ENCODE results near the gene CENPM.
"Not testable (repeated sequence)": the region's sequence is repeated elsewhere in the genome, so short reads cannot be mapped to it uniquely, and the experiment has no call there.

CENPM gene

GRCh38 chr22:41966225-41966606 lies 19.3 kb upstream of the CENPM start:
- DNase-seq = no peak

GRCh38 chr22:41964112-41964491 lies 17.1 kb upstream of the CENPM start:
- DNase-seq = no peak

DNA sequence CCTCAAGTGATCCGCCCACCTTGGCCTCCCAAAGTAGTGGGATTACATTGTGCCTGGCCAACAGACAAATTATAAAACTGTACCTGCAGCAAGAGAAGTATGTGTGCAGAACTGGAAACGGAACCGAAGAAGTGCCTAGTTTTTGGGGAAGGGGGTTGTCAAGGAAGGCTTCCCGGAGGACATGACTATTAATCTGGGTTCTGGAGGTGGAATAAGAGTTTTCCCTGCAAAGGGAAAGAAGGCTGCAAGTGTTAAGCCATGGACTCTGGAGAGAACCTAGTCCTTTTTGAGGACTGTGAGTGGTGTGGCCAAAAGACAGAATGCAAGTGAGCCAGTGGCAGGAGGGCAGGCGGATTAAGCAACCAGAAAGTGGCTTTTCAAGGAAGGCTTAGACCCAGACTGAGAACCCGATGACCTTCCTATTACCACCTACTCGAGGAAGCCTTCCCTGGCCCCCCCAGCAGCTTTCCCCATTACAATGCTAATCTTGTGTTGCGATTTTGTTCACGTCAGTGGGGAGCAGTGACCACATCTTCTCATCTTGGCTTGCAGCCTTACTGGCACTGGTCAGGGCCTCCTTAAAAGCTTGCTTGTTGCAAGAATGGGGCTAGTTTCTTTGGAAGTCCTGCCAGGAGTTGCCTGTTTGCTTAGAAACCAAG lies 16.6 kb upstream of the CENPM start:
- DNase-seq = no peak

GRCh38 chr22:41957941-41958556 lies 11.1 kb upstream of the CENPM start:
- DNase-seq = no peak

DNA sequence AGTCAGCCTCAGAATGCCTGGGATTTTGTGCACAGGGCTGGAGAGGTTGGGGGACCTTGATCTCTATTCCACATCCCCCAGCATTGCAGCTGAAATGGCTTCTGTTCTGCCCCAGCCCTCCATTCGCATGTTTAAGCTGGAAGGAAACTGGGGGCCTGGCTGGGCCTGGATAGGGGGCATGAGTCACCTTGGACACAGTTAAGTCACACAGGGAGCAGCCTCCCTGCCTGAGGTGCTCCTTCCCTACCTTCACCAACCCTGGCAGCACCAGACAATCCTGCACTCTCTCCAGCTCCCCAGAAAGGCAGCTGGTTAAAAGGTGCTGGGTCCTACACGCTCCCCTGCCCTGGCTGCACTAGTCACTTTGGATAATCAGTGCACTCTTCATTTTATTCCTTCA lies 5.8 kb upstream of the CENPM start:
- no peak for DNase-seq

DNA sequence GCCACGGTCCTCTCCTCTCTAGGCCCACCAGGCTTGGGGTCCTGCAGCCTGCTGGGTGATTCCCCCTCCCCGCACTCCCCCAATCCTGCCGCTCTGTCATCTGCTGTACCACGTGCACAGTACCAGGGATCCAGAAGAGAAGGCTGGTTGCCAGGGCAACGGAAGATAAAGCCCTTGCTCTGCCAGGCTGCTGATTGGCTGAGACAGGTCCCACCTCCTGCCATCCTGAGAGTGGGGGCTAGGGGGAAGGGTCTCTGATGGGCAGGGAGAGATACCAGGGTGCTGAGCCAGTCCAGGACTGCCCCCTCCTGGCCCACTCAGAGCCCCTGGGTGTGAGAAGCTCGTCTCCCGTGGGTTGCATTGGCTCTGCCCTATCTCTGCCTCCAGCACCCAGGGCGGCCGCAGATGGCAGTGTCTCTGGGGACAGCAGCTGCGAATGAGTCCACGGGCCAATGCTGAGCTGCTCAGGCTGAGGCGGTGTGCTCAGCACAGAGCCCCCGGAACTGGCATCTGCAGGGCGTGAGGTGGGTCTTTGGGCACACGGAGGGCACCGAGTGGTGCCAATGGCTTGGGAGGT lies 5.0 kb upstream of the CENPM start, which contains the start of gene SMIM45:
Gene SMIM45, plus strand, starts transcription at position 253 of the 577 bp plus-strand sequence.
- no peak for DNase-seq

DNA sequence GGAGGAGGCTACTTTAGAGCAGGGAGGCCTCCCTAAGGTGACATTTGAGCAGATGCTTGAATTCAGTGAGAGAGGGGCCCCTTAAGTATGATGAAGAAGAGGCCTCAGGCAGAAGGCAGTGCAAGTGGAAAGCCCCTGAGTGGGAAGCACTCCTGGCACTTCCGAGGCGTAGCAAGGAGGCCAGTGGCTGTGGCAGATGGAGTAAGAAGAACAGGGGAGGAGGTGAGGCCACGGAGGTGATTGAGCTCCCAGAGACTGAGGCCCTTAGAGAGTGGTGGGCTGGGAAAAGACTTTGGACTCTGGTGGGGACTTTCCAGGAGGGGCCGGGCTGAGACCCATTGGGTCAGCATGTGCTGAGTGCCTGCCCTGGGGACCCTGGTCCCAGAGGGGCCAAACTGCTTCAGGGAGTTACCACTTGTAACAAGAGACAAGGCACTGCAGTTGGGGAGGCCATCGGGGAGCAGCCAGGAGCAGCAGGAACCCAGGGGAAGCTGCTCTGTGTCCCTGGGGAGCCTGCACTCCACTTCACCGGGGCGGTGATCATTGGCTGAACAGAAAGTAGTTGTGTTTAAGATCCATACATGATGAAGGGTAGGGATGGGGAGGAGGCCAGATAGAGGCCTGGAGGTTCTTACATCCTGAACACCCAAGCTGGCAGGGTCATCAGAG lies 2.5 kb upstream of the CENPM start:
- DNase-seq = no peak

DNA sequence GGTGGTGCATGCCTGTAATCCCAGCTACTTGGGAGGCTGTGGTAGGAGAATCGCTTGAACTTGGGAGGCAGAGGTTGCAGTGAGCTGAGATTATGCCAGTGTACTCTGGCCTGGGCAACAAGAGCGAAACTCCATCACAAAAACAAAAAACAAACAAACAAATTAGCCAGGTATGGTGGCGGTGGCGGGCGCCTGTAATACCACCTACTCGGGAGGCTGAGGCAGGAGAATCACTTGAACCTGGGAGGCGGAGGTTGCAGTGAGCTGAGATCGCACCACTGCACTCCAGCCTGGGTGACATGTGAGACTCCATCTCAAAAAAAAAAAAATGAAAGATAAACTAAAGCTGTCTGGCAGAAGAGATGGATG lies 2.0 kb upstream of the CENPM start:
- DNase-seq = not testable (repeated sequence)

- DNase-seq = no peak
Observed at GRCh38 chr22:41948142-41948541, 1.2 kb upstream of the CENPM start.

GRCh38 chr22:41947424-41948080 lies 600 bp upstream of the CENPM start:
- DNase-seq = no peak

DNA sequence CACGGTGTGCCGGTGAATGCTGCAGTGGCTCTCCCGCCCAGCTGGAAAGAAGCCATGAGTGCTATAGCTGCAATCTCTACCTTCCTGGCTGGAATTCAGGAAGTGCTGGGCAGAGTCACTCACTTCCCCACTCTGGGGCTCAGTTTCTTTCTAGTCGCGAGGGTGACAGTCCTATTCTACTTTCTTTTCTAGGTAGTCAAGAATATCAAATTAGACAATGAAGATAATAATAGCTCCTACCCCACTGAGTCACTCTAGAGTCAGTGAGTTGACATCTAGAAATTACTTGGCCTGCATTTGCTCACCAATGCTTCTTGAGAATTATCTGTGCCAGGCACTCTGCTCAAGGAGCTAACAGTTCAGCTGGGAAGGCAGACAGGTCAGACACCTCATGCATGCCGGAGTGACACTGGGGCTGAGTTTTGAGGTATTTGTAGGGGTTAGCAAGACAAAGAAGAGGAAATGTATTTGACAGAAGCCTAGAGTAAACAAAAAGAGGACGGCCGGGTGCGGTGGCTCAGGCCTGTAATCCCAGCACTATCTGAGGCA lies 3.2 kb downstream of the CENPM start:
- DNase-seq = no peak

DNA sequence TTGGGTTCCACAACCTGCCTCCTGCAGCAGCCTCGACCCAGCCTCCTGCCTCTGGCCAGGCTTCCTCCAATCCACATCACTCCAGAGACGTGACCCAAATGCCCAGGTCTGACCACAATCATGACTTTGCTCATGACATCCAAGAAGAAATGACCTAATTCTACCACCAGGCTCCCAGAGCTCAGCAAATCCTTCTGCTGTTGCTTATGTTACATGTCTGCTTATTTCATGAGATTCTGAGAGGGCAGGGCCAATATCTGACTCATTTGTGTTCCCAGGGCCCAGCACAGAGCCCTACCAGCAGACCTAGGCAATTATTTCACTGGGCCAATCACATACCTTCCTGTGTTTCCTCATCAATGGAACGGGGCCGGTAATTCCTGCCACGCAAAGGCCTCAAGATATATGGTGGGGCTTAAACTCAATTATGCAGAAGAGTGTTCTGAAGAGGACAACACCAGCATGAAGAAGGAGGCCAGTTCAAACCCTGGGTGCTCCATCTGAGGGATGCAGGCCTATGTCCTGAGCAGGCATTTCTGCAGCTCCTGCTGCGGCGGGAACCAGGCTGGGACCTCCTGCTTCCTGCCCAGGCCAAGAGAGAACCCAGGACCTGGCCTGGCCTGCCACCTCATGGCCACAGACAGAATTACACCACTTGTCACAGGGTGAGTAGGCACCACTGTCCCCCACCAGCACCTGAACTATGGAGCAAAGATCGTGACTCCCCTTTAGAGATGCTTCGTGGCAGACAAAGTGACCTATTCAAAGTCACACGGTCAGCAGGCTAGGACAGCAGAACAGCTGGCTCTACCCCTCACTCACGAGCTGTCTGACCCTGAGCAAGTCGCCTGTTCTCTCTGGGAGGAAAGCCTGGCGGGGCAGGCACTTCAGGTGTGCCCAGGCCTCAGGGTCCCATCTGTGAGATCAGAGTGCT lies 5.9 kb downstream of the CENPM start:
- DNase-seq = peak; percentile 77

DNA sequence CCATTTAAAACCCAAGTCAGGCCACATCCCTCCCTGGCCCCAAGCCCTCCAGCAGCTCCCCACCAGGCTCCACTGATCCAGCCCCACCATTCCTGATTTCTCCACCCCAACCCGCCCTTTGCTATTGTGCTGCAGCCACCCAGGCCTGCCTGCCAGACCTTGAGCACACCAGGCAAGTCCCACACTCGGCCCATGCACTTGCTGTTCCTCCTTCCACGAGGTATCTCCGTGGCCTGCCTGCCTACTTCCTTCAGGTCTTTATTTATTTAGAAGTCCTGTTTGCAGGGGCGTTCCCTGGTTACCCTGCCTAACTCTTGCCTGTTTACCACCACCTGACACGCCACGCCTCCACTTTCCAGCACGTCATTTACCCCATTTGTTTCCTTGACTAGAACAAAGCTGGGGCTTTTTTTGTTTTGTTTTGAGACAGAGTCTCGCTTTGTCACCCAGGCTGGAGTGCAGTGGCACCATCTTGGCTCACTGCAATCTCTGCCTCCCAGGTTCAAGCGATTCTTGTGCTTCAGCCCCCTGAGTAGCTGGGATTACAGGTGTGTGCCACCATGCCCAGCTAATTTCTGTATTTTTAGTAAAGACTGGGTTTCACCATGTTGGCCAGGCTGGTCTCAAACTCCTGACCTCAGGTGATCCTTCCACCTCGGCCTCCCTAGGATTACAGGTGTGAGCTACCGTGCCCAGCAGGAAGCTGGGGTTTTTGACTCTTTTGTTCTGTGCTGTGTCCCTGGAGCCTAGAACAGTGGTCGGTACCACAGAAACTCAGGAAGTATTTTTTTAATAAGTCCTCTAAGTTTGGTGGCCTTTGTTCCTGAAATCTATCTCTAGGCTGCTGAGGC lies 6.7 kb downstream of the CENPM start:
- peak; percentile 91 for DNase-seq

GRCh38 chr22:41936894-41937169 lies 10.1 kb downstream of the CENPM start:
- no peak for DNase-seq

DNA sequence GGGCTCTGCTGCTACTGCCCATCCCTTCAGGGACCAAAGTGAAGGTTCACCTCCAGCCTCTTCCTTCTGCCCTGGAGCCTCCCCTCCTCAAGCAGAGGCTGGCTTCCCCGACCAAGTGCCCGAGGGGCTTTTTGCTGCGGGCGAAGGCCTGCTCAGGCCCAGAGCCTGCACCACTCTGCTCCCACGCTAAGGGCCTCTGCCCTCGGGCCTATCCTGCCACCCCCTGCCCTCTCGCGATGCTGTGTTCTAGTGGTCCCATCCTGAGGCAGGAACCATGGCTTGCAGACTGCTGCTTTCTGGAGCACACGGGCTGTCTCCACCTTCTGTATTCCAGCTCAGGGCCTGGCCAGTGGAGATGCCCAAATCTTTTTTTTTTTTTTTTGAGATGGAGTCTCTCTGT lies 11.4 kb downstream of the CENPM start:
- no peak for DNase-seq

GRCh38 chr22:41935015-41935351 lies 12.0 kb downstream of the CENPM start:
- no peak for DNase-seq

DNA sequence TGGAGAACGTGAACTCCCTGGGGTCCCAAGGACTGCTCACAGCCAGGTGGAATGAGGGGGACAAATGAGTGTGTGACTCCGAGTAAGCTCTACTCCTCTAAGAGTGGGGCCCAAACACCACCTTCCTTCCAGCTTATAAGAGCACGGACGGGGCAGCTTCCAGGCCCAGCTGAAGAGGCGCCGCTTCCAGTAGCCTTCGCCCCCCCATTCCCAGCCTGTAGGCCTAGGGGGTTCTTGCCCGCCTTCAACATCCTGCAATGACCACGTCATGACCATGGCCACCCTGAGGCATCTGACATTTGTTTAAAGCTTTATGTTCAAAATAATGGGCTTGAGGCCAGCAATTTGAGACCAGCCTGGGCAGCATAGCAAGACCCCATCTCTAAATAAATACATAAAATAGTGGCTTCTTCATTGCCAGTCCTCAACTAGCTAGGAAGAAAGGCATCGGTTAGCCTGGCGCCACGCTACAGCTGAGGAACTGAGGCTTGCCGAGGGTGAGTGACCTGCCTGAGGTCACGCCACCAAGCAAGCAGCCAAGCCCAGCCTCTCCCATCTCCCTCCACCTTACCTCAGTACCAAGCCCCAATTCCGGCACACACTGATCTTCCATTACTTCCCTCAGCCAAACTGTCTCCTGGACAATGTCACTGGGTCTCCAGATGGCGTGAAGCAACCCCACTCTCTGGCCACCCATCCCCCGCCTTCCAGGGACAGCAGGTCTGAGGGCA lies 12.5 kb downstream of the CENPM start:
- DNase-seq = no peak

DNA sequence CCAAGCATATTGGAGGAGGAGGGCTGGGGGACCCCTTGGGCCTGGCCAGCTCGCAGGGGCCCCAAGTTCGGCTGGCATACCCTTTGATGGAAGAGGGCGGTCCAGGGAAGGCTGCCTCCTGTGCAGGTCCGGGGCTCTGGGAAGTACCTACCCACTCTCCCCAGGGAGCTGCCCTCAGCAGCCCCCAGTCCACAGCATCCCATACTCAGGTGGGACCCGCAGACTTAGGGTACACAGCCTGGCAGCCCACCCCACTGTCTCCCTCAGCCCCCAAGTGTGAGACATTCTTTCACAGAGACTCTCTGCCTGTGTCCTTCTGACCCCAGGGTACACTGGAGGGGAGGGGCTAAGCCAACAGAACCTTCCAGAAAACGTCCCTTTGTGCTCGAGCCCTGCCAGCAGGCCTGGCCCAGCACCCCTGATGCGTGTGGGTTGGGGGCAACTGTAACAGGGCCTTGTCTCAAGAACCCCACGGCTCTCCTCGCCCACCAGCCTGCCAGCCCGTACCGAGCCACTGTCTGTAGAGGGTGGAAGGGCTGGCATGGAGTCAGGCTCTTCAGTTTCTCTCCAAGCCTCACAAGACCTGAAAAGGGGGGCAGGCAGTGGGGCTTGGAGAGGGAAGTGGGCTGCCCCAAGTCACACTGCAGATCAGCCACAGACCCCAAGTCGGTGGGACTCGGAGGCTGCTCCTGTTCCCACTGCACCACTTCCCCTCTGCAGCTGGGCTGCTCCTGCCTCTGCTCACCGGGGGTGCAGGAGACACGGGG lies 13.4 kb downstream of the CENPM start:
- DNase-seq = no peak

DNA sequence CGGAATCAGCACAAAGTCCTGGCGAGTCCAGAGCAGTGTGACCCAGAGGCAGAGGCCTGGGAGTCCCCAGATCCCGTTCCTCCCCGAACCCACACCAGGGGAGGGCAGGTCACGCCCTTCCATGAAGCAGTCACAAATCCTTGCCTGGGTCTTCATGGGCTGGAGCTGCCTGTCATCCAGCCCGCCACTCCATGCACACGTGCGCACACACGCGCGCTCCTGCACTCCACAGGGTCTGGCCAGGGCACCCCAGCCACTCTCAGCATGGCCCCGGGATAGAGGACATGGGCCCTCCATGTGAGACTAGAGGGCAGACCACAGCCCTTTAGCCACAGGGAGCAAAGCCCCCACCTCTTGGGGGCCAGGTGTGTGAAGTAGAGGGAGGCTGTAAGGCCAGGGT lies 14.6 kb downstream of the CENPM start:
- DNase-seq = no peak

GRCh38 chr22:41931701-41932269 lies 15.2 kb downstream of the CENPM start:
- no peak for DNase-seq

All from T-helper 9 cell (primary cell).